ENCODE data around the gene CADM2. TPM values are rescaled to one million over a fixed set of nuclear protein-coding genes. Genes with fewer than 3 reads are reported as not detected.

The CADM2 gene
- total RNA-seq, 1 donor, result not detected

- no peak overlapping the region for H2AFZ ChIP-seq (ENCODE audit: low read length)
- H3K27ac ChIP-seq (ENCODE audit: low read depth, low read length), result no peak overlapping the region
- no peaks in the 10 kb centered on the region for H3K9me3 ChIP-seq (ENCODE audit: low read depth, low read length)
- H3K4me1 ChIP-seq (ENCODE audit: insufficient read depth, low read length), result no peaks in the 10 kb centered on the region
- DNase-seq (ENCODE audit: insufficient read length, low spot score, missing footprints), result no peak
- no peaks in the 10 kb centered on the region for H3K79me2 ChIP-seq (ENCODE audit: insufficient read depth, low read length)
- no peaks in the 10 kb centered on the region for H3K27me3 ChIP-seq (ENCODE audit: insufficient read depth, low read length)
- TF ChIP-seq, protein P1, sequence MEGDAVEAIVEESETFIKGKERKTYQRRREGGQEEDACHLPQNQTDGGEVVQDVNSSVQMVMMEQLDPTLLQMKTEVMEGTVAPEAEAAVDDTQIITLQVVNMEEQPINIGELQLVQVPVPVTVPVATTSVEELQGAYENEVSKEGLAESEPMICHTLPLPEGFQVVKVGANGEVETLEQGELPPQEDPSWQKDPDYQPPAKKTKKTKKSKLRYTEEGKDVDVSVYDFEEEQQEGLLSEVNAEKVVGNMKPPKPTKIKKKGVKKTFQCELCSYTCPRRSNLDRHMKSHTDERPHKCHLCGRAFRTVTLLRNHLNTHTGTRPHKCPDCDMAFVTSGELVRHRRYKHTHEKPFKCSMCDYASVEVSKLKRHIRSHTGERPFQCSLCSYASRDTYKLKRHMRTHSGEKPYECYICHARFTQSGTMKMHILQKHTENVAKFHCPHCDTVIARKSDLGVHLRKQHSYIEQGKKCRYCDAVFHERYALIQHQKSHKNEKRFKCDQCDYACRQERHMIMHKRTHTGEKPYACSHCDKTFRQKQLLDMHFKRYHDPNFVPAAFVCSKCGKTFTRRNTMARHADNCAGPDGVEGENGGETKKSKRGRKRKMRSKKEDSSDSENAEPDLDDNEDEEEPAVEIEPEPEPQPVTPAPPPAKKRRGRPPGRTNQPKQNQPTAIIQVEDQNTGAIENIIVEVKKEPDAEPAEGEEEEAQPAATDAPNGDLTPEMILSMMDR (IDR thresholded peaks at IDR 0.05; ENCODE audit: extremely low read depth, low read depth, low read length), result no peak
- H3K36me3 ChIP-seq (ENCODE audit: insufficient read depth, low read length), result no peaks in the 10 kb centered on the region
- H3K4me2 ChIP-seq (ENCODE audit: insufficient read depth, low read length), result no peak overlapping the region
- no peaks in the 10 kb centered on the region for H4K20me1 ChIP-seq (ENCODE audit: insufficient read depth, low read length)
- no peak overlapping the region for H3K4me3 ChIP-seq (ENCODE audit: insufficient read depth, low read length)
Measured at GRCh38 chr3:84977021-84977420, 18.2 kb downstream of the CADM2 start.

- TF ChIP-seq, protein P1 (IDR thresholded peaks at IDR 0.05; ENCODE audit: extremely low read depth, low read depth, low read length), result no peak
- Histone ChIP-seq H3K79me2 (ENCODE audit: insufficient read depth, low read length) (no peaks in the 10 kb centered on the region), H3K4me3 (ENCODE audit: insufficient read depth, low read length) (no peak overlapping the region), H3K4me2 (ENCODE audit: insufficient read depth, low read length) (no peak overlapping the region), H3K36me3 (ENCODE audit: insufficient read depth, low read length) (no peaks in the 10 kb centered on the region), H3K9me3 (ENCODE audit: low read depth, low read length) (no peaks in the 10 kb centered on the region), H3K27ac (ENCODE audit: low read depth, low read length) (no peak overlapping the region), H4K20me1 (ENCODE audit: insufficient read depth, low read length) (no peaks in the 10 kb centered on the region), H3K27me3 (ENCODE audit: insufficient read depth, low read length) (no peaks in the 10 kb centered on the region), H3K4me1 (ENCODE audit: insufficient read depth, low read length) (no peaks in the 10 kb centered on the region), H2AFZ (ENCODE audit: low read length) (no peak overlapping the region)
- DNase-seq (ENCODE audit: insufficient read length, low spot score, missing footprints), result no peak
Measured at GRCh38 chr3:84978843-84979242, 20.1 kb downstream of the CADM2 start.

DNA sequence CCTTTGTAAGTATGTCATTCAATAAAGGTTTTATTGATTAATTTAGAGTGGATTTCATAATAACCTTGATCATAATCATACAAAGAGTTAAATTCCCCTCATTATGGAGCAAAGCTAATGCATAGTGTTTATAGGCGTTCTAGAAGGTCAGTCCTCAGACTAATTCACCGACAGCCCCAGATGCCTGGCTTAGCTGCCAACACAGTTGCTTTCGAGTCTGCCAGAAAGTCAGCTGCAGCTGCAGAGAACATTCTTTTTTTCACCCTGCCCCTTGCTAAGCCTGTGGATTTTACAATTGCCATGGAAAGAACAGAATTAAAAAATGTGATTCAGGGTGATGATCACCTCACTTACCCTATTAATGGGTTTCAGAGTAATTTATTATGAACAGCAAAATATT lies 21.2 kb downstream of the CADM2 start:
- Histone ChIP-seq H3K4me1 (ENCODE audit: insufficient read depth, low read length) (no peaks in the 10 kb centered on the region), H3K4me3 (ENCODE audit: insufficient read depth, low read length) (no peak overlapping the region), H2AFZ (ENCODE audit: low read length) (no peak overlapping the region), H3K36me3 (ENCODE audit: insufficient read depth, low read length) (no peaks in the 10 kb centered on the region), H3K27ac (ENCODE audit: low read depth, low read length) (no peak overlapping the region), H4K20me1 (ENCODE audit: insufficient read depth, low read length) (no peaks in the 10 kb centered on the region), H3K4me2 (ENCODE audit: insufficient read depth, low read length) (no peak overlapping the region), H3K27me3 (ENCODE audit: insufficient read depth, low read length) (no peaks in the 10 kb centered on the region), H3K79me2 (ENCODE audit: insufficient read depth, low read length) (no peaks in the 10 kb centered on the region), H3K9me3 (ENCODE audit: low read depth, low read length) (no peaks in the 10 kb centered on the region)
- no peak for DNase-seq (ENCODE audit: insufficient read length, low spot score, missing footprints)
- TF ChIP-seq, protein P1 (IDR thresholded peaks at IDR 0.05; ENCODE audit: extremely low read depth, low read depth, low read length), result no peak

- no peaks in the 10 kb centered on the region for H4K20me1 ChIP-seq (ENCODE audit: insufficient read depth, low read length)
- H3K27ac ChIP-seq (ENCODE audit: low read depth, low read length), result no peak overlapping the region
- H3K27me3 ChIP-seq (ENCODE audit: insufficient read depth, low read length), result no peaks in the 10 kb centered on the region
- no peaks in the 10 kb centered on the region for H3K79me2 ChIP-seq (ENCODE audit: insufficient read depth, low read length)
- no peaks in the 10 kb centered on the region for H3K36me3 ChIP-seq (ENCODE audit: insufficient read depth, low read length)
- no peak for DNase-seq (ENCODE audit: insufficient read length, low spot score, missing footprints)
- no peaks in the 10 kb centered on the region for H3K9me3 ChIP-seq (ENCODE audit: low read depth, low read length)
- H3K4me3 ChIP-seq (ENCODE audit: insufficient read depth, low read length), result no peak overlapping the region
- TF ChIP-seq, protein P1 (IDR thresholded peaks at IDR 0.05; ENCODE audit: extremely low read depth, low read depth, low read length), result no peak
- no peak overlapping the region for H2AFZ ChIP-seq (ENCODE audit: low read length)
- H3K4me1 ChIP-seq (ENCODE audit: insufficient read depth, low read length), result no peaks in the 10 kb centered on the region
- H3K4me2 ChIP-seq (ENCODE audit: insufficient read depth, low read length), result no peak overlapping the region
Measured at GRCh38 chr3:84980456-84980855, 21.7 kb downstream of the CADM2 start.

Data from osteoblast (primary cell).